Spinal cord (tissue), 10 donors: Measurements from ENCODE around the gene YY1. TPM values are rescaled to one million over a fixed set of nuclear protein-coding genes. Genes with fewer than 3 reads are reported as not detected.

Experiments used
- DNase-seq, 6 donors: peaks; one replicate each; pipeline versions ENCODE4 v3.0.0 to v3.0.0-alpha.2; 2013 to 2015; ENCODE audit warnings: low spot score in 6 of 6, low read depth in 4 of 6
- H3K27ac ChIP-seq: one replicate; pipeline ENCODE4 v1.5.1; 2013; ENCODE audit warnings: low read depth, low read length, control low read depth
- H3K27me3 ChIP-seq: one replicate; pipeline ENCODE4 v1.6.1; 2013; ENCODE audit warnings: low read length; ENCODE audit not compliant: control insufficient read depth, insufficient read depth
- H3K36me3 ChIP-seq: one replicate; pipeline ENCODE4 v1.6.1; 2013; ENCODE audit warnings: low read length; ENCODE audit not compliant: control insufficient read depth, insufficient read depth
- H3K4me1 ChIP-seq: one replicate; pipeline ENCODE4 v1.6.1; 2013; ENCODE audit warnings: low read length; ENCODE audit not compliant: control insufficient read depth, insufficient read depth
- H3K4me3 ChIP-seq: one replicate; pipeline ENCODE4 v1.5.1; 2013; ENCODE audit warnings: low read depth, low read length, control low read depth
- H3K9me3 ChIP-seq: one replicate; pipeline ENCODE4 v1.6.1; 2013; ENCODE audit warnings: low read length; ENCODE audit not compliant: control insufficient read depth, insufficient read depth
- WGBS: methylation state at CpG from one replicate; pipeline ENCODE4 v1.1.5; 2013; ENCODE audit warnings: missing lambda C conversion rate; ENCODE audit not compliant: insufficient coverage; 5-methylcytosine and 5-hydroxymethylcytosine counted together
- polyA plus RNA-seq, 2 donors: library from polyadenylated mRNA; unstranded; fragments of 120-200 nt; gene quantifications; one replicate each; pipeline ENCODE4 v1.2.1, GENCODE V29; 2013; ENCODE audit not compliant: insufficient read length in 2 of 2
- small RNA-seq: library from RNA; depleted of rRNA; stranded (forward); fragments of <200 nt; gene quantifications from one replicate; pipeline ENCODE3, GENCODE V24; 2014; ENCODE audit warnings: low replicate concordance
- total RNA-seq, 2 donors: library from RNA; depleted of rRNA in 1 of 2; stranded (reverse); fragments of 120-200 nt in 1 of 2; fragments of >200 nt in 1 of 2; gene quantifications; one replicate each; pipeline versions ENCODE4 v1.2.3 to v1.2.4, GENCODE V29; 2013 to 2014
- donor health status: healthy.

Gene YY1
- total and polyA plus RNA-seq, 4 donors, result 55.0 to 83.7 (median 67.1) TPM

DNA sequence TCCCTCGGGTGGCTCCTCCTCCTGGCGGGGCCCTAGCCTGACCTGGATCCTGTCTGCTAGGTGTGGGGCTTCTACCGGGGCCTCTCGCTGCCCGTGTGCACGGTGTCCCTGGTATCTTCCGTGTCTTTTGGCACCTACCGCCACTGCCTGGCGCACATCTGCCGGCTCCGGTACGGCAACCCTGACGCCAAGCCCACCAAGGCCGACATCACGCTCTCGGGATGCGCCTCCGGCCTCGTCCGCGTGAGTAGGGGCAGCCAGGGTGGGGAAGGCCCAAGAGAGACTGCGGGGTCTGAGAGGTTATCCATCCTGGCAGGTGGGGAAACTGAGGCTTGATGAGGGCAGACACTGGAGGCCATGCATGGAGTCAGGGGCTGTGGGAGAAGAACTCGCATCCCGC lies 88.2 kb downstream of the YY1 start:
- Histone ChIP-seq H3K9me3 (no peaks in the 10 kb centered on the region), H3K36me3 (peaks cover 26% of the 10 kb centered on the region), H3K4me1 (no peaks in the 10 kb centered on the region), H3K27me3 (no peaks in the 10 kb centered on the region), H3K4me3 (no peak overlapping the region), H3K27ac (no peak overlapping the region)
- WGBS, result 94% methylated on average over 24 of the region's 24 CpGs
- no peak for DNase-seq

GRCh38 chr14:100328495-100329163 lies 89.7 kb downstream of the YY1 start:
- Histone ChIP-seq H3K4me1 (no peaks in the 10 kb centered on the region), H3K27ac (no peak overlapping the region), H3K36me3 (peaks cover 39% of the 10 kb centered on the region), H3K9me3 (no peaks in the 10 kb centered on the region), H3K27me3 (no peaks in the 10 kb centered on the region), H3K4me3 (no peak overlapping the region)
- WGBS, result 87% methylated on average over 26 of the region's 32 CpGs
- no peak for DNase-seq

GRCh38 chr14:100329233-100330006 lies 90.5 kb downstream of the YY1 start:
- DNase-seq, result no peak
- Histone ChIP-seq H3K4me1 (no peaks in the 10 kb centered on the region), H3K27ac (no peak overlapping the region), H3K4me3 (no peak overlapping the region), H3K27me3 (no peaks in the 10 kb centered on the region), H3K36me3 (peaks cover 42% of the 10 kb centered on the region), H3K9me3 (no peaks in the 10 kb centered on the region)
- WGBS, result 86% methylated on average over 36 of the region's 36 CpGs

DNA sequence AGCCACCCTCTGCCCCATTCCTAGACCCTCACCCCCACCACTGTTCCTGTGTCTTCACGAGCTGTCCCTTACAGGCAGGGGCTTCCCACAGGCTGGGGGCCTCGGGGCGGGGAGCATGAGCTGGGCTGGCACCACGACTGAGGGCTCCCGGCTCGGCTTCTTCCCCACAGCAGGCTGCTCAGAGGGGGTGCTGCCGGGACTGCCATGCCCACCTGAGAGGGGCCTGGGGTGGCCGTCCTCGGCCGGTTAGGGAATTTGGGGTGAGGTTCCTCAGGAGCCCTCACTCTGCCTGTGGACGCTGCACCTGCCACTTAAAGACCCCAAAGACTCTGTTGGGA lies 91.0 kb downstream of the YY1 start:
- no peaks in the 10 kb centered on the region for H3K4me1 ChIP-seq
- DNase-seq, result no peak
- H3K4me3 ChIP-seq, result no peak overlapping the region
- no peaks in the 10 kb centered on the region for H3K27me3 ChIP-seq
- H3K36me3 ChIP-seq, result peaks cover 47% of the 10 kb centered on the region
- 63% methylated on average over 1 of the region's 11 CpGs for WGBS
- no peaks in the 10 kb centered on the region for H3K9me3 ChIP-seq
- no peak overlapping the region for H3K27ac ChIP-seq

DNA sequence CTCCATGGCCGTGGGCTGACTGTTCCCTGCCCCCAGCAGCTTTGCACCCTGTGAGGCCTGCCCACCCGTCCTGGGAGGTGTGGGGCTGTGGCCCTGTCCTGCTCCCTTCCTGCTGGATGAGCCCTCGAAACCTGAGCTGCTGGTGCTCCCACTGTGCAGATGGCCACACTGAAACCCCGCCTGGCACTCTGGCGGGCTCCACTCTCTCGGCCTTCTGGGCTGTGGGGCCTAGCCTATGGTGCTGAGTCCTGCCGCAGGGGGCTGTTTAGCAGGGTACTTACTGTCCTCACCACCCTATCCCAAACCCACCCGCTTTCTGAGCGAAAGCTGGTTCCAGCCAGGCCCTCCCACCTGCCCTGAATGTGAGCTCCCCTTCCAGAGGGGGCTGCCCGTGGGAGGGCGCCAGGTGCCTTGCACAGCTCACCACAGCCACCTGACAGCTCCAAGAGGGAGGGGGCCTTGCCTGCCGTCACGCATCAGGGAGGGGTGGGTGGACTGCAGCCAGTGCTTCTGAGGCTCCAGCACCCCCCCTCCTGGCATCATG lies 91.5 kb downstream of the YY1 start:
- no peaks in the 10 kb centered on the region for H3K4me1 ChIP-seq
- H3K27me3 ChIP-seq, result no peaks in the 10 kb centered on the region
- H3K4me3 ChIP-seq, result no peak overlapping the region
- H3K36me3 ChIP-seq, result peaks cover 50% of the 10 kb centered on the region
- no peak for DNase-seq
- H3K9me3 ChIP-seq, result no peaks in the 10 kb centered on the region
- no peak overlapping the region for H3K27ac ChIP-seq
- 74% methylated on average over 12 of the region's 13 CpGs for WGBS

DNA sequence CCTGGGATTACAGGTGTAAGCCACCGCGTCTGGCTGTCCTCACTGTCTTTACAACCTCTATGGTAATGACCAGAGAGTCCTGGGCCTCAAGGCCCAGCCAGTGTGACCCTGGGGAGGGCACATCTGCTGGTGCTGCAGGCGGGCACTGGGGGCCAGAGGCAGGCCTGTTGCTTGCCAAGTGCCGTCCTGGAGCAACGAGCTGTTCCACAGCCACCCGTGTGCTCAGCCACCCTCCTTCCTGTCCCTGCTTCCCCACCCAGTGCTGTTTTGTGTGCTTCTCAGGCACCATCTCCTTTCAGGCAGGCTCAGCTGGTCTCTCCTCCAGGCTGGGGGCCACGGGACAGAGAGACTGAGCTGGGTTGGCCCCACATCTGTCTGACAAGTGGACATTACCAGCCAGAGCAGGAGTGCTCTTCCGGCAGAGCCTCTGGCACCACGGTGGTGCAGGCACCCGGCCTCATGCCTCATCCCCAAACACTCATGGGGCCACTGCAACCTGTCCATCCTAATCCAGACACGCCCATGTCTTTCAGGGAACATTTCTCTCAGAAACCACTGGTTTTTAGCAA lies 93.2 kb downstream of the YY1 start:
- no peak for DNase-seq
- Histone ChIP-seq H3K4me1 (no peaks in the 10 kb centered on the region), H3K4me3 (no peak overlapping the region), H3K9me3 (no peaks in the 10 kb centered on the region), H3K27me3 (no peaks in the 10 kb centered on the region), H3K27ac (no peak overlapping the region), H3K36me3 (peaks cover 55% of the 10 kb centered on the region)
- WGBS, result 86% methylated on average over 11 of the region's 11 CpGs

Small RNAs within 50 kb of the gene (small RNA-seq; reads per million reads assigned to genes)
- gene MIR345, result 23.1 reads per million, percentile 97 among the genes with 10 or more reads in this experiment
- gene RN7SL523P, result not detected

Other genes with a start within 250 kb of the YY1 start
- 100 to 1,000 TPM in 1 of 2 donors, 10 to 100 TPM in 1; 70.9 to 142 TPM for gene EVL, start 173.7 kb upstream of the YY1 start, total RNA-seq
- 100 to 1,000 TPM; 542 to 585 TPM for gene EVL, start 173.7 kb upstream of the YY1 start, polyA plus RNA-seq
- 1 to 10 TPM in 1 of 2 donors, under 1 TPM in 1; 0.99 to 3.0 TPM for gene DEGS2, start 79.5 kb upstream of the YY1 start, total RNA-seq
- 1 to 10 TPM; 4.3 to 7.4 TPM for gene DEGS2, start 79.5 kb upstream of the YY1 start, polyA plus RNA-seq
- gene SLC25A29, start 67.3 kb downstream of the YY1 start, total RNA-seq, result 10 to 100 TPM; 26.2 to 54.3 TPM
- 100 to 1,000 TPM in 1 of 2 donors, 10 to 100 TPM in 1; 82.6 to 131 TPM for gene SLC25A29, start 67.3 kb downstream of the YY1 start, polyA plus RNA-seq
- gene SLC25A47, start 84.2 kb downstream of the YY1 start, total RNA-seq, result not detected
- not detected for gene SLC25A47, start 84.2 kb downstream of the YY1 start, polyA plus RNA-seq
- 10 to 100 TPM; 11.8 to 12.5 TPM for gene WDR25, start 137.3 kb downstream of the YY1 start, total RNA-seq
- gene WDR25, start 137.3 kb downstream of the YY1 start, polyA plus RNA-seq, result 10 to 100 TPM; 12.1 to 12.3 TPM